ENCODE results near the gene CDC42SE2.
"Not testable (repeated sequence)": the region's sequence is repeated elsewhere in the genome, so short reads cannot be mapped to it uniquely, and the experiment has no call there.

CDC42SE2 gene

DNA sequence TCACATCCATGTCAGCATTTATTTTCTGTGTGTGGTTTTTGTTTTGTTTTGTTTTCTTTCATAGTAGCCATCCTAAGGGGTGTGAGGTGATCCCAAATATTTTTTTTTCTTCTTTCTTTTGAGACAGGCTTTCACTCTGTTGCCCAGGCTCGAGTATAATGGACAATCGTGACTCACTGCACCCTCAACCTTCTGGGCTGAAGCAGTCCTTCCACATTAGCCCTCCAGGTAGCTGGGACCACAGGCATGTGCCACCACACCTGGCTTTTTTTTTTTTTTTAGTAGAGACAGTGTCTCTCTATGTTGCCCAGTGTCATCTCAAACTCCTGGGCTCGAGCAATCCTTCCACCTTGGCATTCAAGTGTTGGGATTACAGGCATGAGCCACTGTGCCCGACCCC lies 59.1 kb downstream of the CDC42SE2 start:
- no peak for DNase-seq (ENCODE audit: extremely low spot score)
- CTCF ChIA-PET, result no interaction called here
- TF ChIP-seq, protein P1, sequence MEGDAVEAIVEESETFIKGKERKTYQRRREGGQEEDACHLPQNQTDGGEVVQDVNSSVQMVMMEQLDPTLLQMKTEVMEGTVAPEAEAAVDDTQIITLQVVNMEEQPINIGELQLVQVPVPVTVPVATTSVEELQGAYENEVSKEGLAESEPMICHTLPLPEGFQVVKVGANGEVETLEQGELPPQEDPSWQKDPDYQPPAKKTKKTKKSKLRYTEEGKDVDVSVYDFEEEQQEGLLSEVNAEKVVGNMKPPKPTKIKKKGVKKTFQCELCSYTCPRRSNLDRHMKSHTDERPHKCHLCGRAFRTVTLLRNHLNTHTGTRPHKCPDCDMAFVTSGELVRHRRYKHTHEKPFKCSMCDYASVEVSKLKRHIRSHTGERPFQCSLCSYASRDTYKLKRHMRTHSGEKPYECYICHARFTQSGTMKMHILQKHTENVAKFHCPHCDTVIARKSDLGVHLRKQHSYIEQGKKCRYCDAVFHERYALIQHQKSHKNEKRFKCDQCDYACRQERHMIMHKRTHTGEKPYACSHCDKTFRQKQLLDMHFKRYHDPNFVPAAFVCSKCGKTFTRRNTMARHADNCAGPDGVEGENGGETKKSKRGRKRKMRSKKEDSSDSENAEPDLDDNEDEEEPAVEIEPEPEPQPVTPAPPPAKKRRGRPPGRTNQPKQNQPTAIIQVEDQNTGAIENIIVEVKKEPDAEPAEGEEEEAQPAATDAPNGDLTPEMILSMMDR (IDR thresholded peaks at IDR 0.05; ENCODE audit: control extremely low read depth, extremely low read depth, low read depth, missing control alignments), result no peak
- POLR2A ChIA-PET, result interaction anchor here (0.7 kb wide), 2 partner anchors 66 to 71 kb away, joined by 3 to 8 read pairs; no protein-coding TSS in a partner anchor

GRCh38 chr5:131323378-131323777 lies 59.5 kb downstream of the CDC42SE2 start:
- POLR2A ChIA-PET, result interaction anchor here (0.7 kb wide), 2 partner anchors 66 to 71 kb away, joined by 3 to 8 read pairs; no protein-coding TSS in a partner anchor
- DNase-seq (ENCODE audit: extremely low spot score), result no peak
- CTCF ChIA-PET, result no interaction called here

GRCh38 chr5:131324303-131324702 lies 60.5 kb downstream of the CDC42SE2 start:
- POLR2A ChIA-PET, result interaction anchor here (0.6 kb wide), 1 partner anchor 39 kb away, joined by 3 read pairs; no protein-coding TSS in a partner anchor

More at GRCh38 chr5:131323378-131323777, 59.5 kb downstream of the CDC42SE2 start:
- TF ChIP-seq, protein P1 (IDR thresholded peaks at IDR 0.05; ENCODE audit: control extremely low read depth, extremely low read depth, low read depth, missing control alignments), result no peak

GRCh38 chr5:131328536-131329285 lies 64.9 kb downstream of the CDC42SE2 start:
- POLR2A ChIA-PET, result no interaction called here
- TF ChIP-seq, protein P1 (IDR thresholded peaks at IDR 0.05; ENCODE audit: control extremely low read depth, extremely low read depth, low read depth, missing control alignments), result no peak
- CTCF ChIA-PET, result interaction anchor here (0.9 to 1.3 kb wide), 3 partner anchors 16 to 47 kb away, joined by 3 to 4 read pairs (median 3); no protein-coding TSS in a partner anchor
- DNase-seq (ENCODE audit: extremely low spot score), result no peak

More at GRCh38 chr5:131324303-131324702, 60.5 kb downstream of the CDC42SE2 start:
- no peak for DNase-seq (ENCODE audit: extremely low spot score)
- TF ChIP-seq, protein P1 (IDR thresholded peaks at IDR 0.05; ENCODE audit: control extremely low read depth, extremely low read depth, low read depth, missing control alignments), result no peak
- CTCF ChIA-PET, result interaction anchor here (0.9 kb wide), 1 partner anchor 58 kb away, joined by 3 read pairs; no protein-coding TSS in a partner anchor

- CTCF ChIA-PET, result interaction anchor here (0.9 to 1.3 kb wide), 3 partner anchors 16 to 46 kb away, joined by 3 to 4 read pairs (median 3); no protein-coding TSS in a partner anchor
- TF ChIP-seq, protein P1 (IDR thresholded peaks at IDR 0.05; ENCODE audit: control extremely low read depth, extremely low read depth, low read depth, missing control alignments), result no peak
- POLR2A ChIA-PET, result no interaction called here
- DNase-seq (ENCODE audit: extremely low spot score), result no peak
Measured at GRCh38 chr5:131329286-131329560, 65.4 kb downstream of the CDC42SE2 start.

DNA sequence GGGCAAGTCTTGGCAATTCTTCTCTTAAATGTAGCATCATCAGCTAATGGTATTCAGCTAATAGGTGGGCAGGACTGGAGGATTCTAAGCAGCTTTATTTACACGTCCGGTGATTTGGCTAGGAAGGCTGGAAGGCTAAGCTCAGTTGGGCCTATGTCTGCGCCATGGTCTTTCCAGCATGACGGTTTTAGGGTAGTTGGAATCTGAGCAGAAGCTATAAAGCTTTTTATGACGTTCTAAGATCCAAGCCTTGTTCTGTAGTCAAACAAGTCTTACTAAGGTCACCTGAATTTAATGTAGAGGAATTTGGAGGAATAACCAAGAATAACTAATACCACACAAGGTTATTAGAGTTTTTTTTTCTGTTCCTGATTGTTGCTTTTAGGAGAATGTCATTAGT lies 66.2 kb downstream of the CDC42SE2 start:
- ChIA-PET POLR2A (no interaction called here), CTCF (interaction anchor here (0.9 to 1.3 kb wide), 3 partner anchors 8 to 25 kb away, joined by 3 to 4 read pairs (median 3); no protein-coding TSS in a partner anchor)
- no peak for DNase-seq (ENCODE audit: extremely low spot score)
- TF ChIP-seq, protein P1 (IDR thresholded peaks at IDR 0.05; ENCODE audit: control extremely low read depth, extremely low read depth, low read depth, missing control alignments), result no peak

- CTCF ChIA-PET; POLR2A ChIA-PET; DNase-seq (ENCODE audit: extremely low spot score): not testable (repeated sequence)
Measured at GRCh38 chr5:131335756-131336155, 71.9 kb downstream of the CDC42SE2 start.

DNA sequence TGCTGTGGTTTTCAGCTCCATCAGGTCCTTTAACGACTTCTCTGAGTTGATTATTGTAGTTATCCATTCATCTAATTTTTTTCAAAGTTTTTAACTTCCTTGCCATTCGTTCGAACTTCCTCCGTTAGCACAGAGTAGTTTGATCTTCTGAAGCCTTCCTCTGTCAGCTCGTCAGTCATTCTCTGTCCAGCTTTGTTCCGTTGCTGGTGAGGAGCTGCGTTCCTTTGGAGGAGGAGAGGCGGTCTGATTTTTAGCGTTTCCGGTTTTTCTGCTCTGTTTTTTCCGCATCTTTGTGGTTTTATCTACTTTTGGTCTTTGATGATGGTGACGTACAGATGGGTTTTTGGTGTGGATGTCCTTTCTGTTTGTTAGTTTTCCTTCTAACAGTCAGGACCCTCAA lies 72.9 kb downstream of the CDC42SE2 start:
- DNase-seq (ENCODE audit: extremely low spot score); CTCF ChIA-PET: not testable (repeated sequence)

GRCh38 chr5:131337240-131338050 lies 73.6 kb downstream of the CDC42SE2 start:
- CTCF ChIA-PET, result interaction anchor here (1.3 to 1.5 kb wide), 3 partner anchors 18 to 36 kb away, joined by 3 read pairs; no protein-coding TSS in a partner anchor

More for the DNA sequence above, 72.9 kb downstream of the CDC42SE2 start:
- POLR2A ChIA-PET, result not testable (repeated sequence)

More at GRCh38 chr5:131337240-131338050, 73.6 kb downstream of the CDC42SE2 start:
- POLR2A ChIA-PET; DNase-seq (ENCODE audit: extremely low spot score): not testable (repeated sequence)
